ENCODE measurements around the gene KCNJ9.

GRCh38 chr1:160112357-160112756, 31.0 kb downstream of the KCNJ9 start:
- TF ChIP-seq CTCF (IDR thresholded peaks at IDR 0.05; ENCODE audit: low read depth, low read length, poor library complexity, severe bottlenecking): no peak
- TF ChIP-seq EZH2phosphoT487 (IDR thresholded peaks at IDR 0.05; ENCODE audit: borderline replicate concordance, low read length): no peak
